IMR-90 (cell line): Measurements from ENCODE around the gene ANTXRL. TPM values are rescaled to one million over a fixed set of nuclear protein-coding genes. Genes with fewer than 3 reads are reported as not detected.

Experiments used
- ATAC-seq: fragments of 200-7000 bp; cut with Tn5 transposase; 2 replicates; pipeline ENCODE4 v1.9.1; 2020; ENCODE audit warnings: low read depth, mild to moderate bottlenecking, moderate library complexity
- BruUV-seq: library from RNA; stranded (reverse); fragments of 400-500 nt; replicated peaks from 2 replicates; lab custom pipeline; 2021; lab: Mats Ljungman, UMichigan
- CTCF ChIA-PET: fragments of 300-600 bp; formaldehyde crosslinking; extraction: SDS; loops from one replicate; lab custom pipeline; 2021; ENCODE audit warnings: antibody characterized with exemption; lab: Yijun Ruan, JAX
- POLR2A ChIA-PET: fragments of 300-600 bp; sonication (Branson Sonifier 250); formaldehyde crosslinking; loops from one replicate; lab custom pipeline; 2022; ENCODE audit warnings: antibody characterized with exemption; ENCODE audit not compliant: unreplicated experiment; lab: Charles Lee
- DNase-seq: peaks from one replicate; pipeline ENCODE4 v3.0.0; 2013
- H2AFZ ChIP-seq: replicated peaks from 2 replicates; pipeline ENCODE3; 2013; ENCODE audit warnings: low read length, mild to moderate bottlenecking; ENCODE audit not compliant: poor library complexity
- H2AK5ac ChIP-seq: 2 replicates; pipeline ENCODE4 v1.6.1; 2013; ENCODE audit warnings: low read depth, low read length, inconsistent platforms
- H2AK9ac ChIP-seq: replicated peaks from 2 replicates; pipeline ENCODE3; 2013; ENCODE audit warnings: mild to moderate bottlenecking, low read depth, low read length, moderate library complexity; ENCODE audit not compliant: poor library complexity
- H2BK120ac ChIP-seq: 2 replicates; pipeline ENCODE4 v1.6.1; 2013; ENCODE audit warnings: low read depth, low read length, inconsistent platforms
- H2BK15ac ChIP-seq: 3 replicates; pipeline ENCODE4 v1.6.1; 2013; ENCODE audit warnings: low read depth, low read length, inconsistent platforms
- H2BK20ac ChIP-seq: 2 replicates; pipeline ENCODE4 v1.6.1; 2013; ENCODE audit warnings: low read depth, mild to moderate bottlenecking, inconsistent platforms, low read length, moderate library complexity
- H2BK5ac ChIP-seq: 2 replicates; pipeline ENCODE4 v1.6.1; 2013; ENCODE audit warnings: mild to moderate bottlenecking, low read depth, low read length, inconsistent platforms; ENCODE audit not compliant: poor library complexity, severe bottlenecking
- H3K14ac ChIP-seq: replicated peaks from 2 replicates; pipeline ENCODE4 v1.6.1; 2013; ENCODE audit warnings: low read depth, low read length, inconsistent platforms
- H3K18ac ChIP-seq: 2 replicates; pipeline ENCODE4 v1.6.1; 2013; ENCODE audit warnings: low read depth, low read length, control low read depth
- H3K23ac ChIP-seq: 2 replicates; pipeline ENCODE4 v1.6.1; 2013; ENCODE audit warnings: low read depth, low read length, inconsistent platforms
- H3K27ac ChIP-seq: 2 replicates; pipeline ENCODE4 v1.5.1; 2013; ENCODE audit warnings: mild to moderate bottlenecking, control low read depth, low read length; ENCODE audit not compliant: insufficient read depth
- H3K27me3 ChIP-seq: 2 replicates; pipeline ENCODE4 v1.6.1; 2013; ENCODE audit warnings: low read length; ENCODE audit not compliant: control insufficient read depth, insufficient read depth
- H3K36me3 ChIP-seq: 2 replicates; pipeline ENCODE4 v1.6.1; 2013; ENCODE audit warnings: low read length, mixed read lengths; ENCODE audit not compliant: control insufficient read depth, insufficient read depth
- H3K4ac ChIP-seq: 2 replicates; pipeline ENCODE4 v1.6.1; 2013; ENCODE audit warnings: low read depth, low read length, inconsistent platforms
- H3K4me1 ChIP-seq: 2 replicates; pipeline ENCODE4 v1.6.1; 2013; ENCODE audit warnings: low read length, mixed read lengths; ENCODE audit not compliant: control insufficient read depth, insufficient read depth
- H3K4me2 ChIP-seq: 2 replicates; pipeline ENCODE4 v1.6.1; 2013; ENCODE audit warnings: low read depth, mild to moderate bottlenecking, control low read depth, low read length, moderate library complexity
- H3K4me3 ChIP-seq: 2 replicates; pipeline ENCODE4 v1.5.1; 2013; ENCODE audit warnings: low read depth, mild to moderate bottlenecking, control low read depth, low read length, moderate library complexity; ENCODE audit not compliant: insufficient read depth
- H3K56ac ChIP-seq: 2 replicates; pipeline ENCODE4 v1.6.1; 2013; ENCODE audit warnings: low read length, inconsistent platforms; ENCODE audit not compliant: insufficient read depth; ENCODE audit errors: extremely low read depth
- H3K79me1 ChIP-seq, 2 experiments: 2 replicates each; pipeline ENCODE4 v1.6.1; 2013; ENCODE audit warnings: low read length in 2 of 2, inconsistent platforms in 1 of 2, low read depth in 1 of 2
- H3K9ac ChIP-seq: 2 replicates; pipeline ENCODE4 v1.6.1; 2013; ENCODE audit warnings: low read depth, low read length, control low read depth
- H3K9me1 ChIP-seq: 2 replicates; pipeline ENCODE4 v1.6.1; 2013; ENCODE audit warnings: low read length, inconsistent platforms; ENCODE audit not compliant: insufficient read depth
- H3K9me3 ChIP-seq: 2 replicates; pipeline ENCODE4 v1.6.1; 2013; ENCODE audit warnings: low read length; ENCODE audit not compliant: control insufficient read depth, insufficient read depth
- H4K20me1 ChIP-seq: 2 replicates; pipeline ENCODE4 v1.6.1; 2013; ENCODE audit warnings: low read length, inconsistent platforms; ENCODE audit not compliant: insufficient read depth
- H4K5ac ChIP-seq: 2 replicates; pipeline ENCODE4 v1.6.1; 2013; ENCODE audit warnings: mild to moderate bottlenecking, low read depth, low read length, control low read depth
- H4K8ac ChIP-seq, 2 experiments: 2 replicates each; pipeline ENCODE4 v1.6.1; 2013; ENCODE audit warnings: low read depth in 2 of 2, low read length in 2 of 2, control low read depth in 1 of 2, inconsistent platforms in 1 of 2
- H4K91ac ChIP-seq: 2 replicates; pipeline ENCODE4 v1.6.1; 2013; ENCODE audit warnings: low read depth, low read length, inconsistent platforms; ENCODE audit not compliant: insufficient read depth
- BHLHE40 ChIP-seq: fragments of 150-350 bp; IDR thresholded peaks from 2 replicates; pipeline ENCODE4 v1.6.1; 2016; ENCODE audit warnings: mild to moderate bottlenecking, low read depth, low read length
- CEBPB ChIP-seq: IDR thresholded peaks from 2 replicates; pipeline ENCODE4 v1.6.1; 2012; ENCODE audit warnings: low read depth, low read length, improper control_type of control experiment
- CHD1 ChIP-seq: IDR thresholded peaks from 2 replicates; pipeline ENCODE4 v1.6.1; 2012; ENCODE audit warnings: low read depth, low read length, improper control_type of control experiment
- CTCF ChIP-seq: conservative IDR thresholded peaks from 2 replicates; pipeline ENCODE4 v1.5.1; 2012; ENCODE audit warnings: mild to moderate bottlenecking, low read depth, low read length, improper control_type of control experiment
- ELK1 ChIP-seq: fragments of 150-350 bp; IDR thresholded peaks from 2 replicates; pipeline ENCODE4 v1.6.1; 2016; ENCODE audit warnings: low read depth, mild to moderate bottlenecking, low read length, moderate library complexity, borderline replicate concordance
- FOS ChIP-seq: fragments of 150-350 bp; IDR thresholded peaks from 2 replicates; pipeline ENCODE4 v1.6.1; 2016; ENCODE audit warnings: low read depth, low read length
- MAFK ChIP-seq: IDR thresholded peaks from 2 replicates; pipeline ENCODE4 v1.6.1; 2012; ENCODE audit warnings: low read depth, low read length, improper control_type of control experiment
- MAZ ChIP-seq: IDR thresholded peaks from 2 replicates; pipeline ENCODE4 v1.6.1; 2012; ENCODE audit warnings: low read depth, mild to moderate bottlenecking, low read length, improper control_type of control experiment, moderate library complexity, borderline replicate concordance
- MXI1 ChIP-seq: IDR thresholded peaks from 2 replicates; pipeline ENCODE4 v1.6.1; 2012; ENCODE audit warnings: low read depth, mild to moderate bottlenecking, low read length, moderate library complexity, borderline replicate concordance
- NFE2L2 ChIP-seq: fragments of 150-350 bp; IDR thresholded peaks from 2 replicates; pipeline ENCODE4 v1.6.1; 2016; ENCODE audit warnings: low read depth, mild to moderate bottlenecking, low read length
- POLR2A ChIP-seq: IDR thresholded peaks from 2 replicates; pipeline ENCODE4 v1.6.1; 2012; ENCODE audit warnings: mild to moderate bottlenecking, low read depth, low read length
- RAD21 ChIP-seq: IDR thresholded peaks from 2 replicates; pipeline ENCODE4 v1.6.1; 2012; ENCODE audit warnings: low read length, improper control_type of control experiment
- RCOR1 ChIP-seq: IDR thresholded peaks from 2 replicates; pipeline ENCODE4 v1.6.1; 2012; ENCODE audit warnings: mild to moderate bottlenecking, low read length, improper control_type of control experiment; ENCODE audit not compliant: insufficient replicate concordance
- RFX5 ChIP-seq: IDR thresholded peaks from 2 replicates; pipeline ENCODE4 v1.8.0; 2012; ENCODE audit warnings: low read depth, mild to moderate bottlenecking, low read length, moderate library complexity
- SMC3 ChIP-seq: fragments of 150-350 bp; IDR thresholded peaks from 2 replicates; pipeline ENCODE4 v1.6.1; 2016; ENCODE audit warnings: low read depth, mild to moderate bottlenecking, antibody characterized with exemption, low read length, moderate library complexity
- USF2 ChIP-seq: fragments of 150-350 bp; IDR thresholded peaks from 2 replicates; pipeline ENCODE4 v1.6.1; 2017; ENCODE audit warnings: mild to moderate bottlenecking, antibody characterized with exemption, low read length, low read depth
- WGBS, 2 experiments: methylation state at CpG; one replicate each; pipeline versions ENCODE4 v1.1.5 to v1.1.7; 2013; ENCODE audit warnings: missing lambda C conversion rate in 2 of 2; ENCODE audit not compliant: insufficient read length in 1 of 2; ENCODE audit errors: extremely low coverage in 2 of 2; 5-methylcytosine and 5-hydroxymethylcytosine counted together
- dilution Hi-C: fragments of 300-500 bp; cut with HindIII; formaldehyde crosslinking; loops from one replicate; pipeline ENCODE4 v1.14.3; 2018; ENCODE audit warnings: low sequenced_read_pairs; ENCODE audit not compliant: unreplicated experiment
- in situ Hi-C: fragments of 300-500 bp; cut with MboI; formaldehyde crosslinking; loops from 3 replicates; pipeline ENCODE4 v1.14.3; 2019; ENCODE audit warnings: low sequenced_read_pairs, inconsistent platforms, mixed read lengths
- intact Hi-C: fragments of 100-400 bp; cut with micrococcal nuclease; formaldehyde crosslinking; loops from 2 replicates; pipeline ENCODE4 v1.10.0; 2022
- polyA plus RNA-seq, 3 experiments: library from polyadenylated mRNA; depleted of rRNA; stranded (reverse); fragments of >200 nt; gene quantifications; 2 replicates each; pipeline ENCODE4 v1.2.3, GENCODE V29; 2012; ENCODE audit warnings: low replicate concordance in 1 of 3
- total RNA-seq: library from RNA; depleted of rRNA; stranded (reverse); fragments of >200 nt; gene quantifications from 2 replicates; pipeline ENCODE4 v1.2.3, GENCODE V29; 2012

The ANTXRL gene
- total and polyA plus RNA-seq, 2 of the 4 experiments (the other 2 are of a cell fraction) = not detected

- H4K20me1 ChIP-seq = no peaks in the 10 kb centered on the region
- no peak overlapping the region for H3K56ac ChIP-seq
- H3K9ac ChIP-seq = no peak overlapping the region
- H4K5ac ChIP-seq = no peak overlapping the region
- BruUV-seq = no TSS peak
- 0 out of 2 replicates have a peak, but pooled peaks cover 2% of the 10 kb centered on the region for H3K4me1 ChIP-seq
- H3K27me3 ChIP-seq = peaks cover 12% of the 10 kb centered on the region
- H3K79me1 ChIP-seq = no peaks in the 10 kb centered on the region
- in situ Hi-C loops = no loop called here
- intact Hi-C loops = no loop called here
- no peak overlapping the region for H2AK5ac ChIP-seq
- no peak overlapping the region for H2BK120ac ChIP-seq
- H2AFZ ChIP-seq = no peak overlapping the region
- H2AK9ac ChIP-seq = no peak overlapping the region
- ChIA-PET POLR2A (no interaction called here), CTCF (no interaction called here)
- WGBS, 2 experiments = 85% methylated on average over 3 of the region's 6 CpGs; no CpG with 5 or more reads in 1 of the 2 experiments
- no peak overlapping the region for H3K27ac ChIP-seq
- no peaks in the 10 kb centered on the region for H3K9me3 ChIP-seq
- no peak overlapping the region for H3K23ac ChIP-seq
- H3K18ac ChIP-seq = no peak overlapping the region
- H3K4ac ChIP-seq = no peak overlapping the region
- H2BK5ac ChIP-seq = no peak overlapping the region
- H3K4me2 ChIP-seq = no peak overlapping the region
- no peak overlapping the region for H4K91ac ChIP-seq
- H2BK20ac ChIP-seq = no peak overlapping the region
- H3K4me3 ChIP-seq = no peak overlapping the region
- H2BK15ac ChIP-seq = no peak overlapping the region
- no peaks in the 10 kb centered on the region for H3K36me3 ChIP-seq
- no peak overlapping the region for H4K8ac ChIP-seq
- TF ChIP-seq NFE2L2 = no peak
- TF ChIP-seq USF2 = no peak
- no peak for TF ChIP-seq MAFK
- no peak for TF ChIP-seq RCOR1
- no peak for TF ChIP-seq POLR2A
- no peak for TF ChIP-seq BHLHE40
- TF ChIP-seq ELK1 = no peak
- TF ChIP-seq RAD21 = no peak
- TF ChIP-seq FOS = no peak
- TF ChIP-seq SMC3 = no peak
- TF ChIP-seq MXI1 = no peak
- TF ChIP-seq RFX5 = no peak
- TF ChIP-seq MAZ = no peak
- no peak for TF ChIP-seq CEBPB
- TF ChIP-seq CTCF = no peak
- no peak for TF ChIP-seq CHD1
- no peaks in the 10 kb centered on the region for H3K9me1 ChIP-seq
- no peak for DNase-seq
- no peak overlapping the region for H3K14ac ChIP-seq
- no peak for ATAC-seq
- dilution Hi-C loops = no loop called here
Observed at GRCh38 chr10:46254007-46254383, 32.8 kb upstream of the ANTXRL start.
